Choroid plexus epithelial cell (primary cell): ENCODE data around the gene TRPM8.

Experiments
- DNase-seq: peaks from one replicate; pipeline ENCODE4 v3.0.0-alpha.2; 2010; ENCODE audit warnings: low read depth
- H3K4me3 ChIP-seq: 2 replicates; pipeline ENCODE4 v1.5.1; 2011; ENCODE audit warnings: low read depth, mild to moderate bottlenecking, control low read depth, low read length, moderate library complexity
- CTCF ChIP-seq: conservative IDR thresholded peaks from 2 replicates; pipeline ENCODE4 v1.5.1; 2011; ENCODE audit warnings: low read depth, mild to moderate bottlenecking, control low read depth, inconsistent platforms, low read length, moderate library complexity

TRPM8 gene

GRCh38 chr2:234015861-234016260 lies 98.7 kb downstream of the TRPM8 start:
- H3K4me3 ChIP-seq, result no peak overlapping the region
- no peak for DNase-seq
- TF ChIP-seq CTCF, result no peak

DNA sequence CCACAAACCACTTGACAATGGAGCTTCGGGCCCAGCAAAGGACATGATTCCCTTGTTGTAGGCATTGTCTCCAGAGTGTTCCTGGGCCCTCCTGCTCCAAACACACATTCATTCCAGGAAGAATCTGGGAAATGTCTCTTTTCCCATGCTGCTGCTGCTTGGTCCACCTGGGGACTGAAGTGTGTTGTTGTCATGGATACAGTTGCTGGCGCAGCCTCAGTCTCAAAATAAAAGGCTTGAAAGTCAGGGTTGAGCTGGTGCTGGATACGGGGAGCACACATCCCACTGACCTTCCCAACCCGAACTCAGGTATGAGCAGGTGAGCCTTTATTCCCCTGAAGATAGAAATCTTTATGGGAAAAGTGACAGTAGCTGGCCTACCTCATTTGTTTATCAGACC lies 102.7 kb downstream of the TRPM8 start:
- no peak for TF ChIP-seq CTCF
- no peak overlapping the region for H3K4me3 ChIP-seq
- DNase-seq, result no peak

DNA sequence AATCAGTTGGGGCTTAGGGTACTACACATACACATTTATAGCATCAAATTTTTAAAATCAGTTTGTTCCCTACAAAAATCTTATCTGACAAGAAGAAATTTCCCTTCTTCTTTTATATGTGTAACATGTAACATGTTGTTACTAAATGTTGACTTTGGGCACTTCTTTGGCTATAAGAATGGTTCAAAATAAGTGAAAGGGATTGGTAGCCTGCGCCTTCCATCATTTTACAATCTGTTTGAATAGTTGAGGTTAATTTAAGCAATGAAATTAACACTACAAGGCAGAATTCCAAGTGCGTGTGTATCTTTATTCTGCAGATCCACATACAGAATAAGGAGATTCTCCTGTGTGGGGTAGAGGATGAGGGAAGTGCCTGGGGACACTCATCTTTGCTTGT lies 103.2 kb downstream of the TRPM8 start:
- no peak overlapping the region for H3K4me3 ChIP-seq
- DNase-seq, result no peak
- no peak for TF ChIP-seq CTCF

DNA sequence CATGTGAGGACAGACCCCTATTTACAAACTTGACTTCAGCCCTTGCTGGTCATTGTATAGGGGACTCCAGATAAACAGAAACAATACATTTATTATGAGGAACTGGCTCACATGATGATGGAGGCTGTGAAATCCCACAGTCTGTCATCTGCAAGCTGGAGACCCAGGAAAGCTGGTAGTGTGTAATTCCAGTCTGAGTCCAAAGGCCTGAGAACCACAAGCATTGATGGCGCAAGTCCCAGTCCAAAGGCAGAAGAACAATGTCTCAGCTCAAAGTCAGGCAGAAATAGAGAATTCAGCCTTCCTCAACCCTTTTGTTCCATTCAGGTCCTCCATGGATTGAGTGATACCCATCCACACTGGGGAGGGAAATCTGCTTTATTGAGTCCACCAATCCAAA lies 105.3 kb downstream of the TRPM8 start:
- DNase-seq, result no peak
- H3K4me3 ChIP-seq, result no peak overlapping the region
- TF ChIP-seq CTCF, result no peak

GRCh38 chr2:234024304-234024703 lies 107.1 kb downstream of the TRPM8 start:
- no peak overlapping the region for H3K4me3 ChIP-seq
- TF ChIP-seq CTCF, result no peak
- DNase-seq, result no peak

GRCh38 chr2:234025466-234025865 lies 108.3 kb downstream of the TRPM8 start:
- H3K4me3 ChIP-seq, result peak overlapping the region; percentile 54
- TF ChIP-seq CTCF, result no peak
- peak; percentile 5 for DNase-seq

DNA sequence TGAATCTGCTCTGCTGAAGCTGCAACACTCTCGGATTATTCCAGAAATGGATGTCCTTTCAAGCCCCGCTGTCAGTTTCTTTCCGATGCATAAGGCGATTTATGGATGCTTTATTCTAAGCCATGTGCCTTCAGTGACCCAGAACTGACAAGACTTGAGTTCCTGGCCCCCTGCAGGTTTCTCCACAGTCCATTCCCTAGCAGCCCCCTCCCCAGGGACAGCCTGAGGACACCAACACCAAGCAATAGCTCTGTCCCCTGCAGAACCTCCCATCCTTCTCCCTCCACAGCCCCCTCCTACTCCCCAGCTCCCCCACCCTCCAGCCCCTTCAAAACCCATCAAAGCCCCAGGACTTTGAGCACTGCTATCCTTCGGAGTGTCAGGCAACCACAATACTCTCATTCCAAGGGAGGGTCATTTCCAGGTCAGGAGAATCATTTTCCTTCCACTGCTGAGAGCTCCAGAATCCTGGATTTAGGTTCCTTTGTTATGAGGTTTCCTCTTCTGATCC lies 108.8 kb downstream of the TRPM8 start:
- H3K4me3 ChIP-seq, result peak overlapping the region; percentile 54
- DNase-seq, result peak; percentile 14
- no peak for TF ChIP-seq CTCF
